H1 (cell line): Measurements from ENCODE around the gene PRSS50. TPM values are rescaled to one million over a fixed set of nuclear protein-coding genes. Genes with fewer than 3 reads are reported as not detected.

Experiments
- CTCF ChIA-PET: fragments of 300-600 bp; sonication (Branson Sonifier 250); formaldehyde crosslinking; loops from one replicate; lab custom pipeline; 2021; ENCODE audit not compliant: partially characterized antibody; lab: Charles Lee
- POLR2A ChIA-PET: fragments of 300-600 bp; sonication (Branson Sonifier 250); formaldehyde crosslinking; loops from one replicate; lab custom pipeline; 2021; ENCODE audit warnings: inconsistent platforms; ENCODE audit not compliant: partially characterized antibody; lab: Charles Lee
- DNase-seq, 2 experiments: peaks; one replicate each; pipeline versions ENCODE4 v3.0.0 to v3.0.0-alpha.2; 2010 to 2022; ENCODE audit warnings: low spot score in 2 of 2, low read depth in 1 of 2, mixed read lengths in 1 of 2
- FAIRE-seq: peaks from 2 replicates; lab custom pipeline; 2011; peaks lifted over from hg19 to GRCh38; lab: Jason Lieb, UNC
- H2AFZ ChIP-seq: 2 replicates; pipeline ENCODE4 v1.8.1; 2012; ENCODE audit warnings: low read length, inconsistent platforms
- H2AK5ac ChIP-seq: 2 replicates; pipeline ENCODE4 v1.6.1; 2013; ENCODE audit warnings: low read depth, low read length
- H2BK120ac ChIP-seq: replicated peaks from 2 replicates; pipeline ENCODE3; 2013; ENCODE audit warnings: low read depth, low read length, inconsistent platforms
- H2BK12ac ChIP-seq: 2 replicates; pipeline ENCODE4 v1.6.1; 2013; ENCODE audit warnings: low read depth, low read length
- H2BK15ac ChIP-seq: 2 replicates; pipeline ENCODE4 v1.6.1; 2013; ENCODE audit warnings: low read length
- H2BK20ac ChIP-seq: 2 replicates; pipeline ENCODE4 v1.6.1; 2013; ENCODE audit warnings: low read length
- H2BK5ac ChIP-seq: 2 replicates; pipeline ENCODE4 v1.6.1; 2013; ENCODE audit warnings: low read depth, low read length
- H3K14ac ChIP-seq: 2 replicates; pipeline ENCODE4 v1.6.1; 2013; ENCODE audit warnings: inconsistent platforms; ENCODE audit not compliant: insufficient read length
- H3K18ac ChIP-seq: 2 replicates; pipeline ENCODE4 v1.6.1; 2013; ENCODE audit warnings: low read length; ENCODE audit errors: extremely low read depth
- H3K23ac ChIP-seq: 2 replicates; pipeline ENCODE4 v1.6.1; 2013; ENCODE audit warnings: inconsistent platforms; ENCODE audit not compliant: insufficient read length
- H3K23me2 ChIP-seq: 2 replicates; pipeline ENCODE4 v1.6.1; 2013; ENCODE audit warnings: low read depth, low read length
- H3K27ac ChIP-seq: 2 replicates; pipeline ENCODE4 v1.6.1; 2011; ENCODE audit warnings: low read depth, low read length, inconsistent platforms
- H3K27me3 ChIP-seq, 4 experiments: replicated peaks in 1 of 4; 1 replicate in 1 of 4; 2 replicates in 3 of 4; pipeline versions ENCODE4 v1.6.1 to v1.8.1; 2011 to 2013; ENCODE audit warnings: low read length in 3 of 4, mild to moderate bottlenecking in 3 of 4, inconsistent platforms in 2 of 4, mixed read lengths in 2 of 4, moderate library complexity in 1 of 4; ENCODE audit not compliant: control insufficient read depth in 3 of 4, insufficient read depth in 3 of 4; ENCODE audit errors: extremely low read depth in 1 of 4
- H3K36me3 ChIP-seq, 4 experiments: 2 replicates each; pipeline versions ENCODE4 v1.6.1 to v1.8.1; 2011 to 2013; ENCODE audit warnings: mild to moderate bottlenecking in 4 of 4, low read length in 3 of 4, moderate library complexity in 2 of 4, control low read depth in 1 of 4, inconsistent platforms in 1 of 4; ENCODE audit not compliant: insufficient read depth in 4 of 4, control insufficient read depth in 2 of 4
- H3K4ac ChIP-seq: replicated peaks from 2 replicates; pipeline ENCODE3; 2013; ENCODE audit warnings: low read length, low read depth, mixed read lengths, inconsistent platforms; ENCODE audit not compliant: insufficient read length
- H3K4me1 ChIP-seq, 4 experiments: replicated peaks in 1 of 4; 1 replicate in 1 of 4; 2 replicates in 3 of 4; pipeline versions ENCODE4 v1.6.1 to v1.8.1; 2011 to 2013; ENCODE audit warnings: low read length in 3 of 4, inconsistent platforms in 2 of 4, mixed read lengths in 1 of 4; ENCODE audit not compliant: insufficient read depth in 4 of 4, control insufficient read depth in 3 of 4
- H3K4me2 ChIP-seq, 2 experiments: 2 replicates each; pipeline versions ENCODE4 v1.6.1 to v1.8.1; 2011 to 2013; ENCODE audit warnings: low read depth in 2 of 2, low read length in 2 of 2, control low read depth in 1 of 2, inconsistent platforms in 1 of 2, mild to moderate bottlenecking in 1 of 2; ENCODE audit not compliant: insufficient read depth in 1 of 2
- H3K4me3 ChIP-seq, 4 experiments: fragments of 200-600, 300-600 bp in 1 of 4; sonication (generic), shearing (Covaris generic), sonication (Bioruptor Twin) in 1 of 4; 2 replicates each; pipeline versions ENCODE4 v1.5.1 to v1.8.1; 2011 to 2016; ENCODE audit warnings: low read length in 4 of 4, low read depth in 3 of 4, control low read depth in 2 of 4, inconsistent platforms in 2 of 4, mild to moderate bottlenecking in 2 of 4, mixed read lengths in 1 of 4, moderate library complexity in 1 of 4; ENCODE audit not compliant: insufficient read depth in 2 of 4; ENCODE audit errors: extremely low read depth in 1 of 4
- H3K56ac ChIP-seq: replicated peaks from 2 replicates; pipeline ENCODE3; 2013; ENCODE audit warnings: low read depth, mild to moderate bottlenecking, mixed read lengths, low read length, inconsistent platforms; ENCODE audit not compliant: insufficient read length
- H3K79me1 ChIP-seq: 2 replicates; pipeline ENCODE4 v1.6.1; 2013; ENCODE audit warnings: low read depth, low read length, control low read depth
- H3K79me2 ChIP-seq, 2 experiments: 2 replicates each; pipeline versions ENCODE4 v1.6.1 to v1.8.1; 2012 to 2013; ENCODE audit warnings: low read length in 2 of 2, mild to moderate bottlenecking in 2 of 2, inconsistent platforms in 1 of 2; ENCODE audit not compliant: insufficient read depth in 2 of 2, control insufficient read depth in 1 of 2
- H3K9ac ChIP-seq, 4 experiments: replicated peaks in 1 of 4; 1 replicate in 1 of 4; 2 replicates in 3 of 4; pipeline versions ENCODE4 v1.6.1 to v1.8.1; 2011 to 2013; ENCODE audit warnings: low read depth in 3 of 4, low read length in 3 of 4, control low read depth in 2 of 4, mild to moderate bottlenecking in 2 of 4, moderate library complexity in 2 of 4, inconsistent platforms in 1 of 4; ENCODE audit errors: extremely low read depth in 1 of 4
- H3K9me3 ChIP-seq, 2 experiments: 2 replicates each; pipeline versions ENCODE4 v1.6.1 to v1.8.1; 2012 to 2013; ENCODE audit warnings: mild to moderate bottlenecking in 2 of 2, moderate library complexity in 2 of 2, control low read depth in 1 of 2, inconsistent platforms in 1 of 2, low read depth in 1 of 2, low read length in 1 of 2, mixed read lengths in 1 of 2; ENCODE audit not compliant: insufficient read depth in 2 of 2
- H4K20me1 ChIP-seq, 2 experiments: replicated peaks in 1 of 2; 2 replicates each; pipeline versions ENCODE3 to v1.8.1; 2011 to 2013; ENCODE audit warnings: inconsistent platforms in 2 of 2, low read length in 2 of 2, mild to moderate bottlenecking in 1 of 2; ENCODE audit not compliant: insufficient read depth in 2 of 2, control insufficient read depth in 1 of 2
- H4K5ac ChIP-seq: 2 replicates; pipeline ENCODE4 v1.6.1; 2013; ENCODE audit warnings: low read length, low read depth, mixed read lengths, inconsistent platforms; ENCODE audit not compliant: insufficient read length
- H4K8ac ChIP-seq: 2 replicates; pipeline ENCODE4 v1.8.0; 2013; ENCODE audit warnings: mild to moderate bottlenecking, moderate library complexity, low read length, inconsistent platforms; ENCODE audit not compliant: insufficient read depth; ENCODE audit errors: extremely low read depth
- H4K91ac ChIP-seq: replicated peaks from 2 replicates; pipeline ENCODE3; 2013; ENCODE audit warnings: low read length, mixed read lengths, inconsistent platforms; ENCODE audit not compliant: insufficient read length
- CREB1 ChIP-seq: IDR thresholded peaks from 2 replicates; pipeline ENCODE4 v1.6.1; 2012; ENCODE audit warnings: inconsistent platforms
- MAFK ChIP-seq: IDR thresholded peaks from 2 replicates; pipeline ENCODE4 v1.6.1; 2012; ENCODE audit warnings: low read depth, mild to moderate bottlenecking, improper control_type of control experiment, low read length
- SIX5 ChIP-seq: IDR thresholded peaks from 2 replicates; pipeline ENCODE4 v1.6.1; 2011; ENCODE audit warnings: mild to moderate bottlenecking, low read depth, low read length
- WGBS, 2 experiments: shearing (Covaris generic) in 1 of 2; methylation state at CpG; one replicate each; pipeline versions ENCODE4 v1.1.6 to v1.1.7; 2013 to 2015; ENCODE audit warnings: low lambda C conversion rate in 2 of 2, mixed read lengths in 2 of 2, inconsistent platforms in 1 of 2, low coverage in 1 of 2, missing lambda C conversion rate in 1 of 2; ENCODE audit not compliant: insufficient replicate concordance in 2 of 2, insufficient coverage in 1 of 2, insufficient read length in 1 of 2; ENCODE audit errors: extremely low coverage in 1 of 2, missing lambda C conversion rate in 1 of 2; 5-methylcytosine and 5-hydroxymethylcytosine counted together
- polyA plus RNA-seq, 7 experiments: library from polyadenylated mRNA; depleted of rRNA in 3 of 7; stranded (reverse) in 5 of 7; unstranded in 2 of 7; fragments of >200 nt in 5 of 7; fragments of 200-250 nt in 2 of 7; gene quantifications; 1 replicate in 5 of 7; 2 replicates in 1 of 7; 4 replicates in 1 of 7; pipeline versions ENCODE4 v1.2.1 to v1.2.3, GENCODE V29; 2011 to 2013; ENCODE audit warnings: missing spikeins in 2 of 7, mixed read lengths in 2 of 7
- total RNA-seq: library from RNA; stranded (reverse); fragmentation: NEBNext Ultra II Directional; extraction: Animal tissue kit (Norgen Biotek cat#: 25700); gene quantifications from 2 replicates; pipeline ENCODE4 v1.2.1, GENCODE V29; 2021
- TF ChIP-seq, protein P1 (sequence below): IDR thresholded peaks from 2 replicates; pipeline ENCODE4 v1.6.1; 2012; ENCODE audit warnings: inconsistent platforms
- TF ChIP-seq, protein P2 (sequence below): IDR thresholded peaks from 2 replicates; pipeline ENCODE4 v1.6.1; 2012; ENCODE audit warnings: inconsistent platforms

The PRSS50 gene
- total and polyA plus RNA-seq, 2 of the 8 experiments (the other 6 are each of a cell fraction or from before 2014, with no cell fraction given): 0.47 to 0.71 TPM

DNA sequence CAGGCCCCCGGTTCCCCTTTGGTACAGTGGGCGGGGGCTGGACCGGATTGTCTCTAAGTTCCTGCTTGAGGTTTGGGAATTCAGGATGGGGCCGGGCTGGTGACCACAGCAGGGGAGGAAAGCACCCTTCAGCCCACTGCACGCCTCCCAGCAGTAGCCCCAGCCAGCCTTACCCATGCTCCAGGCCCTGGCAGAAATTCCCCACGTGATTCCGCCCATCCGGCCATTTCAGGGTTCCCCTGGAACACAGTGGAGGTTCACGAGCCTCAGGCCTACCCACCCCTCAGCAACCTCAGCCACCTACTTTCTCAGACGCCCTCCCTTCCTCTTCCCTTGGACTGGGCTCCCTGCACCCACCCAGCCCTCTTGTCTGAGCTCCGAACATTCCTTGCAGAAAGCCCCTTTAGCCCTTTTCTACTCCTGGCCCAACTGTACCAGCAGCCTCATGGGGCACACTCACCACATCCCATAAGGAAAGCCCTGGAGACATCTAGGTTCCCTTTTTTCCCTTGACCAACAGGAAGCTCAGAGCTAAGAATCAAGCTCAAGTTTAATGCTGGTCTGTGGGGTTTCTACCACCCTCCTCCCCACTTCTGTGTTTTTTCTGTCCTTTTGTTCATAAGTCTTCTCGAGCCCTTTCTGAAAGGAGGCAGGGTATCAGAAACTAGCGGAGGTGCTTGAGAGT is 35.7 kb downstream of the PRSS50 start:
- Histone ChIP-seq H2BK120ac (no peak overlapping the region), H3K23ac (no peak overlapping the region), H3K56ac (no peak overlapping the region), H4K20me1 (peaks cover 0 to 2% of the 10 kb centered on the region in 2 experiments), H3K4me1 (peaks cover 0 to 3% (median 0%) of the 10 kb centered on the region in 4 experiments; a peak in 1 of 7 replicates), H3K23me2 (no peaks in the 10 kb centered on the region), H3K9me3 (no peaks in the 10 kb centered on the region), H2AK5ac (no peak overlapping the region), H3K14ac (no peak overlapping the region), H2AFZ (no peak overlapping the region), H3K9ac (no peak overlapping the region), H4K8ac (no peak overlapping the region), H3K4me3 (no peak overlapping the region), H2BK20ac (no peak overlapping the region), H3K79me1 (no peaks in the 10 kb centered on the region), H4K5ac (no peak overlapping the region), H3K27me3 (no peaks in the 10 kb centered on the region), H3K36me3 (no peaks in the 10 kb centered on the region), H2BK12ac (no peak overlapping the region), H3K79me2 (no peaks in the 10 kb centered on the region), H2BK15ac (no peak overlapping the region), H3K4ac (no peak overlapping the region), H3K4me2 (no peak overlapping the region), H3K27ac (no peak overlapping the region), H4K91ac (no peak overlapping the region), H3K18ac (no peak overlapping the region), H2BK5ac (no peak overlapping the region)
- WGBS, 2 experiments: 86% methylated on average over 12 of the region's 13 CpGs; no CpG with 5 or more reads in 1 of the 2 experiments
- TF ChIP-seq, protein P1, sequence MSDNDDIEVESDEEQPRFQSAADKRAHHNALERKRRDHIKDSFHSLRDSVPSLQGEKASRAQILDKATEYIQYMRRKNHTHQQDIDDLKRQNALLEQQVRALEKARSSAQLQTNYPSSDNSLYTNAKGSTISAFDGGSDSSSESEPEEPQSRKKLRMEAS: no peak
- no peak for TF ChIP-seq MAFK
- TF ChIP-seq, protein P2, sequence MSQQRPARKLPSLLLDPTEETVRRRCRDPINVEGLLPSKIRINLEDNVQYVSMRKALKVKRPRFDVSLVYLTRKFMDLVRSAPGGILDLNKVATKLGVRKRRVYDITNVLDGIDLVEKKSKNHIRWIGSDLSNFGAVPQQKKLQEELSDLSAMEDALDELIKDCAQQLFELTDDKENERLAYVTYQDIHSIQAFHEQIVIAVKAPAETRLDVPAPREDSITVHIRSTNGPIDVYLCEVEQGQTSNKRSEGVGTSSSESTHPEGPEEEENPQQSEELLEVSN: no peak
- TF ChIP-seq SIX5: no peak
- TF ChIP-seq CREB1: no peak
- CTCF ChIA-PET: interaction anchor here (0.6 to 10.3 kb wide), 6 partner anchors 13 to 238 kb away, joined by 3 to 64 read pairs (median 6); partner anchors contain the start of gene ALS2CL
- no peak for DNase-seq
- no peak for FAIRE-seq
- POLR2A ChIA-PET: interaction anchor here (0.7 to 1.9 kb wide), 2 partner anchors 10 to 96 kb away, joined by 3 to 5 read pairs; no protein-coding TSS in a partner anchor
